GM23338 (cell line): ENCODE measurements around the gene TAF4B. TPM values are rescaled to one million over a fixed set of nuclear protein-coding genes. Genes with fewer than 3 reads are reported as not detected.

Experiments used
- ATAC-seq: fragments of 200-7000 bp; cut with Tn5 transposase; 3 replicates; pipeline ENCODE4 v1.9.1; 2020
- DNase-seq: peaks from one replicate; pipeline ENCODE4 v3.0.0-alpha.2; 2015; ENCODE audit warnings: low spot score
- H2AFZ ChIP-seq: fragments of 200-600 bp; sonication (generic); 2 replicates; pipeline ENCODE4 v1.8.0; 2016; ENCODE audit warnings: antibody characterized with exemption, mild to moderate bottlenecking, moderate library complexity
- H3F3A ChIP-seq: fragments of 200-600 bp; sonication (generic); replicated peaks from 2 replicates; pipeline ENCODE4 v1.8.0; 2017; ENCODE audit warnings: antibody characterized with exemption, mixed run types, low read depth
- H3K27ac ChIP-seq: fragments of 200-600 bp; sonication (generic); 2 replicates; pipeline ENCODE4 v1.6.1; 2016; ENCODE audit warnings: low read depth
- H3K27me3 ChIP-seq: fragments of 200-600 bp; sonication (generic); 2 replicates; pipeline ENCODE4 v1.8.0; 2016; ENCODE audit warnings: mild to moderate bottlenecking, mixed run types, moderate library complexity; ENCODE audit not compliant: insufficient read depth
- H3K36me3 ChIP-seq: fragments of 200-600 bp; sonication (generic); 2 replicates; pipeline ENCODE4 v1.8.0; 2016; ENCODE audit warnings: mild to moderate bottlenecking; ENCODE audit not compliant: insufficient read depth
- H3K4me1 ChIP-seq: fragments of 200-600 bp; sonication (generic); 2 replicates; pipeline ENCODE4 v1.8.0; 2016; ENCODE audit warnings: mild to moderate bottlenecking, moderate library complexity; ENCODE audit not compliant: insufficient read depth
- H3K4me2 ChIP-seq: fragments of 200-600 bp; sonication (generic); 2 replicates; pipeline ENCODE4 v1.7.1; 2017; ENCODE audit warnings: mixed run types
- H3K4me3 ChIP-seq: fragments of 200-600 bp; sonication (generic); 2 replicates; pipeline ENCODE4 v1.6.1; 2016; ENCODE audit warnings: mixed run types
- H3K79me2 ChIP-seq: fragments of 200-600 bp; sonication (generic); replicated peaks from 2 replicates; pipeline ENCODE4 v1.8.0; 2017; ENCODE audit warnings: mild to moderate bottlenecking; ENCODE audit not compliant: insufficient read depth
- H3K9me2 ChIP-seq: fragments of 200-600 bp; sonication (generic); 2 replicates; pipeline ENCODE4 v1.8.0; 2017; ENCODE audit not compliant: insufficient read depth
- H4K20me1 ChIP-seq: fragments of 200-600 bp; sonication (generic); replicated peaks from 2 replicates; pipeline ENCODE4 v1.8.0; 2017; ENCODE audit warnings: mild to moderate bottlenecking; ENCODE audit not compliant: insufficient read depth
- H3K27ac Mint-ChIP-seq: 2 replicates; pipeline ENCODE4 v1.8.0; 2020; ENCODE audit warnings: inconsistent platforms, mild to moderate bottlenecking, moderate library complexity, mixed read lengths
- H3K27me3 Mint-ChIP-seq: 3 replicates; pipeline ENCODE4 v1.8.0; 2022; ENCODE audit warnings: low read depth, mild to moderate bottlenecking, moderate library complexity, mixed read lengths, inconsistent platforms; ENCODE audit not compliant: insufficient read depth, poor library complexity
- H3K36me3 Mint-ChIP-seq: 3 replicates; pipeline ENCODE4 v1.8.0; 2021; ENCODE audit warnings: low read depth, mild to moderate bottlenecking, inconsistent platforms, moderate library complexity, mixed read lengths
- H3K4me1 Mint-ChIP-seq: 3 replicates; pipeline ENCODE4 v1.8.0; 2020; ENCODE audit warnings: mild to moderate bottlenecking, inconsistent platforms, mixed read lengths
- H3K4me3 Mint-ChIP-seq: 3 replicates; pipeline ENCODE4 v1.8.0; 2021; ENCODE audit warnings: moderate library complexity, mild to moderate bottlenecking, inconsistent platforms, mixed read lengths
- H3K9me3 Mint-ChIP-seq: 3 replicates; pipeline ENCODE4 v1.8.0; 2020; ENCODE audit warnings: moderate library complexity, mild to moderate bottlenecking, inconsistent platforms, mixed read lengths
- CREB1 ChIP-seq: fragments of 250-450 bp; sonication (Bioruptor Pico); IDR thresholded peaks from 2 replicates; pipeline ENCODE4 v1.5.0; 2020; ENCODE audit warnings: low read depth, mild to moderate bottlenecking, moderate library complexity
- CTCF ChIP-seq, 2 experiments: fragments of 200-600 bp in 1 of 2; sonication (generic) in 1 of 2; conservative IDR thresholded peaks; 2 replicates each; pipeline versions ENCODE4 v1.5.1 to v1.6.1; 2016 to 2017; ENCODE audit warnings: antibody characterized with exemption in 2 of 2, low read depth in 2 of 2, mild to moderate bottlenecking in 2 of 2, moderate library complexity in 1 of 2
- EZH2 ChIP-seq: fragments of 200-600 bp; sonication (generic); IDR thresholded peaks from one replicate; pipeline ENCODE4 v1.8.0; 2017; ENCODE audit warnings: antibody characterized with exemption, mild to moderate bottlenecking, low read depth; ENCODE audit not compliant: unreplicated experiment
- EZH2phosphoT487 ChIP-seq: fragments of 200-600 bp; sonication (generic); IDR thresholded peaks from one replicate; pipeline ENCODE4 v1.8.1; 2018; ENCODE audit warnings: antibody characterized with exemption; ENCODE audit not compliant: unreplicated experiment
- JUNB ChIP-seq: IDR thresholded peaks from one replicate; pipeline ENCODE4 v1.6.1; 2016; ENCODE audit warnings: antibody characterized with exemption; ENCODE audit not compliant: unreplicated experiment
- NANOG ChIP-seq: IDR thresholded peaks from 2 replicates; pipeline ENCODE4 v1.6.1; 2016; ENCODE audit warnings: antibody characterized with exemption, borderline replicate concordance
- POLR2AphosphoS5 ChIP-seq: IDR thresholded peaks from 2 replicates; pipeline ENCODE4 v1.6.1; 2016; ENCODE audit warnings: antibody characterized with exemption, low read depth
- STAT1 ChIP-seq: IDR thresholded peaks from one replicate; pipeline ENCODE4 v1.6.1; 2016; ENCODE audit warnings: antibody characterized with exemption; ENCODE audit not compliant: unreplicated experiment
- ZNF114 ChIP-seq: fragments of 250-450 bp; sonication (Bioruptor Pico); IDR thresholded peaks from 2 replicates; pipeline ENCODE4 v1.5.0; 2020; ENCODE audit warnings: mild to moderate bottlenecking, moderate library complexity
- ZNF331 ChIP-seq: fragments of 250-450 bp; sonication (Bioruptor Pico); IDR thresholded peaks from 2 replicates; pipeline ENCODE4 v1.5.0; 2020; ENCODE audit warnings: low read depth, mild to moderate bottlenecking, moderate library complexity
- ZNF462 ChIP-seq: fragments of 250-450 bp; sonication (Bioruptor Pico); IDR thresholded peaks from 2 replicates; pipeline ENCODE4 v1.5.0; 2020; ENCODE audit warnings: mild to moderate bottlenecking, moderate library complexity
- polyA plus RNA-seq: library from polyadenylated mRNA; unstranded; fragments of >200 nt; fragmentation: Nextera tagmentation; extraction: Ambion mirVana; gene quantifications from 2 replicates; pipeline ENCODE4 v1.2.1, GENCODE V29; 2016
- total RNA-seq: library from RNA; depleted of rRNA; stranded (reverse); fragments of >200 nt; shearing (Covaris generic); gene quantifications from 2 replicates; pipeline ENCODE4 v1.2.3, GENCODE V29; 2014
- TF ChIP-seq, protein P1 (sequence below): IDR thresholded peaks from 2 replicates; pipeline ENCODE4 v1.6.1; 2016; ENCODE audit warnings: antibody characterized with exemption
- TF ChIP-seq, protein P2 (sequence below): IDR thresholded peaks from one replicate; pipeline ENCODE4 v1.6.1; 2018; ENCODE audit warnings: antibody characterized with exemption; ENCODE audit not compliant: unreplicated experiment

The TAF4B gene
- total and polyA plus RNA-seq, 2 experiments from 2014 or later = 9.4 to 27.3 TPM

DNA sequence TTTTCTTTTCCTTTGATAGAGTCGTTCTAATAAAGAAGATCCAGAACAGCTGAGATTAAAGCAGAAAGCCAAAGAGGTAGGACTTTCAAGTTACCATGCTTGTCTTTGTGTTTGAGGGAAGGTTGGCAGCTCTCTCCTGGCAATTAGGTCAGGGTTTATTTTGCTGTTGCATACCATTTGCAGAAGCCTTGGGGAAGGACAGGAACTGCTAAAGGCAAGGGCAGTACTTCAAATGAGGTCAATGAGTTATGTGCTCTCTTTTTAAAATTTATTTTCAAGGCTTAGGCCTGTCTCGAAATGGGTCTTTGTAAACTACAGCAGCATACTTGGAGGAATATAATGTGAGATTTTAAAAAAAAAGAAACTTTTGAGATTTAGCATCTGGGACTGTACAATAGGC, 108.9 kb downstream of the TAF4B start:
- no peak for TF ChIP-seq EZH2phosphoT487
- TF ChIP-seq ZNF462 = no peak
- no peak for TF ChIP-seq STAT1
- TF ChIP-seq, protein P1, sequence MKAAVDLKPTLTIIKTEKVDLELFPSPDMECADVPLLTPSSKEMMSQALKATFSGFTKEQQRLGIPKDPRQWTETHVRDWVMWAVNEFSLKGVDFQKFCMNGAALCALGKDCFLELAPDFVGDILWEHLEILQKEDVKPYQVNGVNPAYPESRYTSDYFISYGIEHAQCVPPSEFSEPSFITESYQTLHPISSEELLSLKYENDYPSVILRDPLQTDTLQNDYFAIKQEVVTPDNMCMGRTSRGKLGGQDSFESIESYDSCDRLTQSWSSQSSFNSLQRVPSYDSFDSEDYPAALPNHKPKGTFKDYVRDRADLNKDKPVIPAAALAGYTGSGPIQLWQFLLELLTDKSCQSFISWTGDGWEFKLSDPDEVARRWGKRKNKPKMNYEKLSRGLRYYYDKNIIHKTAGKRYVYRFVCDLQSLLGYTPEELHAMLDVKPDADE = no peak
- no peak for TF ChIP-seq CREB1 (CRISPR knock-in tag)
- TF ChIP-seq ZNF331 (CRISPR knock-in tag) = no peak
- TF ChIP-seq, protein P2, sequence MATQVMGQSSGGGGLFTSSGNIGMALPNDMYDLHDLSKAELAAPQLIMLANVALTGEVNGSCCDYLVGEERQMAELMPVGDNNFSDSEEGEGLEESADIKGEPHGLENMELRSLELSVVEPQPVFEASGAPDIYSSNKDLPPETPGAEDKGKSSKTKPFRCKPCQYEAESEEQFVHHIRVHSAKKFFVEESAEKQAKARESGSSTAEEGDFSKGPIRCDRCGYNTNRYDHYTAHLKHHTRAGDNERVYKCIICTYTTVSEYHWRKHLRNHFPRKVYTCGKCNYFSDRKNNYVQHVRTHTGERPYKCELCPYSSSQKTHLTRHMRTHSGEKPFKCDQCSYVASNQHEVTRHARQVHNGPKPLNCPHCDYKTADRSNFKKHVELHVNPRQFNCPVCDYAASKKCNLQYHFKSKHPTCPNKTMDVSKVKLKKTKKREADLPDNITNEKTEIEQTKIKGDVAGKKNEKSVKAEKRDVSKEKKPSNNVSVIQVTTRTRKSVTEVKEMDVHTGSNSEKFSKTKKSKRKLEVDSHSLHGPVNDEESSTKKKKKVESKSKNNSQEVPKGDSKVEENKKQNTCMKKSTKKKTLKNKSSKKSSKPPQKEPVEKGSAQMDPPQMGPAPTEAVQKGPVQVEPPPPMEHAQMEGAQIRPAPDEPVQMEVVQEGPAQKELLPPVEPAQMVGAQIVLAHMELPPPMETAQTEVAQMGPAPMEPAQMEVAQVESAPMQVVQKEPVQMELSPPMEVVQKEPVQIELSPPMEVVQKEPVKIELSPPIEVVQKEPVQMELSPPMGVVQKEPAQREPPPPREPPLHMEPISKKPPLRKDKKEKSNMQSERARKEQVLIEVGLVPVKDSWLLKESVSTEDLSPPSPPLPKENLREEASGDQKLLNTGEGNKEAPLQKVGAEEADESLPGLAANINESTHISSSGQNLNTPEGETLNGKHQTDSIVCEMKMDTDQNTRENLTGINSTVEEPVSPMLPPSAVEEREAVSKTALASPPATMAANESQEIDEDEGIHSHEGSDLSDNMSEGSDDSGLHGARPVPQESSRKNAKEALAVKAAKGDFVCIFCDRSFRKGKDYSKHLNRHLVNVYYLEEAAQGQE = no peak
- no peak for TF ChIP-seq ZNF114 (CRISPR knock-in tag)
- TF ChIP-seq POLR2AphosphoS5 = no peak
- no peak for TF ChIP-seq JUNB
- no peak for TF ChIP-seq CTCF (conservative IDR thresholded peaks at IDR 0.05; ENCODE audit: low read depth in 2 of 2)
- no peak for TF ChIP-seq EZH2
- no peak for TF ChIP-seq NANOG
- ATAC-seq = no peak

More for the DNA sequence above, 108.9 kb downstream of the TAF4B start:
- H3K4me1 ChIP-seq = no peaks in the 10 kb centered on the region
- no peak overlapping the region for H3K4me3 ChIP-seq
- DNase-seq = no peak
- no peaks in the 10 kb centered on the region for H3K79me2 ChIP-seq
- Mint-ChIP-seq H3K4me3 (no peak overlapping the region), H3K9me3 (no peaks in the 10 kb centered on the region), H3K27me3 (no peaks in the 10 kb centered on the region), H3K27ac (no peak overlapping the region), H3K4me1 (no peaks in the 10 kb centered on the region), H3K36me3 (peaks cover 3% of the 10 kb centered on the region; the same call in 1 of the 3 replicates)
- H3K27me3 ChIP-seq = no peaks in the 10 kb centered on the region
- H3F3A ChIP-seq = no peaks in the 10 kb centered on the region
- H2AFZ ChIP-seq = no peak overlapping the region
- no peak overlapping the region for H3K4me2 ChIP-seq
- no peak overlapping the region for H3K27ac ChIP-seq
- peaks cover 9% of the 10 kb centered on the region for H3K36me3 ChIP-seq
- H4K20me1 ChIP-seq = no peaks in the 10 kb centered on the region
- H3K9me2 ChIP-seq = no peaks in the 10 kb centered on the region
